NCI-H2196 treated with DMSO at 0.1 percent for 48 hours (cell line): ENCODE data around the gene CACNA2D1.
"Not testable (repeated sequence)": the region's sequence is repeated elsewhere in the genome, so short reads cannot be mapped to it uniquely, and the experiment has no call there.

Source experiments
- DNase-seq: peaks from one replicate; lab custom pipeline; 2025; ENCODE audit not compliant: unreplicated experiment; lab: John Stamatoyannopoulos, UW

Gene CACNA2D1

GRCh38 chr7:82434275-82435022 lies 9.1 kb downstream of the CACNA2D1 start:
- no peak for DNase-seq

DNA sequence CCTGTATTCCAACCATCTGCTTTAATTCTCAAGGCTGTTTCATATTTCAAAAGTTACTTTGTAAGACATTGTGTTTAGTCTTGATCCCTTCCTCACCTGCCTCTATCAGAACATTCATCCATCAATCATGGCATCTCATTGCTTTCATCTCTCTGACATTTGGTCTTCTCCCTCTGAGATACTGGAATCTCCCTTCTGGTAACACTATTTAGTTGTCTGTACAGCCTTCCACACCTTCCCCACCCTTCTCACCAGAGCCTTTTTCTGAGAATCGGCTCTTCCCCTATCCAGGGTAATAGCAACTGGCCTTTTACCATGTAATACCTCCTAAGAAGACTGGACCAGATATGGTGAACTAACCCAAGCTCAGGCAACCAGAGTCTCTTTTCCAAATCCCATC lies 10.1 kb downstream of the CACNA2D1 start:
- no peak for DNase-seq

- not testable (repeated sequence) for DNase-seq
These were observed 10.8 kb downstream of the CACNA2D1 start for GRCh38 chr7:82432743-82433142.

- no peak for DNase-seq
These were observed 12.8 kb downstream of the CACNA2D1 start for GRCh38 chr7:82430500-82431465.

- no peak for DNase-seq
These were observed 14.2 kb downstream of the CACNA2D1 start for GRCh38 chr7:82429408-82429807.

GRCh38 chr7:82428186-82428961 lies 15.2 kb downstream of the CACNA2D1 start:
- no peak for DNase-seq

GRCh38 chr7:82423446-82423845 lies 20.1 kb downstream of the CACNA2D1 start:
- DNase-seq: no peak

DNA sequence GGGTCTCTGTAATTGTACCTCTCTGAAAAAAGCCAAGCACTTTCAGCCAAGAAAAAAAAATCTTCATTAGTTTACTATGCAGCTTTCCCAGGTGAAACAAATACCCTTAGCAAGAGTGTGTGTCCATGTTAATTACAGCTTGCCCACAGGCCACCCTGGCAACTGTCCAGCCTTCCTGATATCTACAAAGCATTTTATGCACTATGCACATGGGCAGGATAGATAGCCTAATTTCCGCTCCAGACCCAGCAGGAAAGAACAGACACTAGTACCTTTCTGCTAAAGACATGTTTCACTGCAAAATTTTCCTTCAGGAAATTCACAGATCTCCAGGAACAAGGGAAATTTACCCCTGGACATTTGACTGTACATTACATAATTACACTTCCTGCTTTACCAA lies 24.4 kb downstream of the CACNA2D1 start:
- DNase-seq: no peak

- DNase-seq: no peak
These were observed 25.7 kb downstream of the CACNA2D1 start for GRCh38 chr7:82417898-82418297.

DNA sequence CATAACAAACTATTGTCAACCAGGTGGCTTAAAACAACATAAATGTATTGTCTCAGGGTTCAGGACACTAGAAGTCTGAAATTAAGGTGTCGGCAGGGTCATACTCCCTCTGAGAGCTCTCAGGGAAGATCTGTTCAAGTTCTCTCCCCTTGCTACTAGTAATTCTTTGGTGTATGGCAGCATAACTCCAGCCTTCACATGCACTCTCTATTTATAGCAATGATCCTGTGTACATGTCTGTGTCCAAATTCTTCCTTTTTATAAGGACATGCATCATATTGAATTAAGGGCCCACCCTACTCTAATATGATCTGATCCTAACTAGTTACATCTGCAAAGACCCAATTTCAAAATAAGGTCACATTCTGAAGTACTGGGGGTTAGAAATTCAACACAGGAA lies 27.2 kb downstream of the CACNA2D1 start:
- no peak for DNase-seq

GRCh38 chr7:82414389-82414788 lies 29.2 kb downstream of the CACNA2D1 start:
- DNase-seq: no peak

GRCh38 chr7:82413237-82413636 lies 30.3 kb downstream of the CACNA2D1 start:
- DNase-seq: no peak

- DNase-seq: no peak
These were observed 31.8 kb downstream of the CACNA2D1 start for GRCh38 chr7:82411732-82412131.

DNA sequence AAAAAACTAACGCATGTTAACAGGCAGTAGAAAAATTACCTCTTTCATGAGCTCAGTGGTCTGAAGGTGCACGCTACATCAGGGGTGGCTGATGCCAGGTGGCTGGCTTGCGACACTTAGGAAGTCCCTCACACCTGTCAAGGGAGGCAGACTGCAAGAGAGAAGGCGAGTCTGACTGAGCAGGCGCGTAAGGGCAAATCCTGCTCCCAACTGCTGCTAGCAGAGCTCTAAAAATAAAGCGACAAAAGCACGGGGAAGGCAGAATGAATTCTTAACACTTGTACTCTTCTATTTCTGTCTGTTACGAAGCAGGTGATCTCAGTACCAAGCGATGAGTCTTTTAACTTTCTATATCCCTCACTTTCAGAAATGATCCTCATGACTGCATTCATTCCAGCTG lies 33.1 kb downstream of the CACNA2D1 start:
- no peak for DNase-seq

- no peak for DNase-seq
These were observed 36.6 kb downstream of the CACNA2D1 start for GRCh38 chr7:82406937-82407336.

- DNase-seq: no peak
These were observed 38.3 kb downstream of the CACNA2D1 start for GRCh38 chr7:82405301-82405700.

DNA sequence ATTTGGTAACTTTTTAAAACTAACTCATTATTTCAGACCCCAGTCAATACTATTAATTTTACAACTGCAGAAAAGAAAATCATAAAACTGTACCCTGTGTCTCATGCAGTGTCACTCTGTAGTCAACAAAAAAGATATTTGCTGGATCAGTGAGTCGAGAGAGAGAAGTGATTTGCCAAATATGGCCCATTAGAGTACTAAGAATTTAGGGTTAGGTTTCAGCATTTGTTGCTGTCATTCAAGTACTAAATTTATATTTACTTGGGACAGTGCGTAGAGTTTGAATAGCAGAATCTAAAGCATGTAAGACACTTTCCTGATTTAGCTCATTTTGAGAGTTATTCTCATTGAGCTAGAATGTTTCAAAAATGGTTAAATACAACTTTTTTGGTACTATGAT lies 38.9 kb downstream of the CACNA2D1 start:
- DNase-seq: no peak

DNA sequence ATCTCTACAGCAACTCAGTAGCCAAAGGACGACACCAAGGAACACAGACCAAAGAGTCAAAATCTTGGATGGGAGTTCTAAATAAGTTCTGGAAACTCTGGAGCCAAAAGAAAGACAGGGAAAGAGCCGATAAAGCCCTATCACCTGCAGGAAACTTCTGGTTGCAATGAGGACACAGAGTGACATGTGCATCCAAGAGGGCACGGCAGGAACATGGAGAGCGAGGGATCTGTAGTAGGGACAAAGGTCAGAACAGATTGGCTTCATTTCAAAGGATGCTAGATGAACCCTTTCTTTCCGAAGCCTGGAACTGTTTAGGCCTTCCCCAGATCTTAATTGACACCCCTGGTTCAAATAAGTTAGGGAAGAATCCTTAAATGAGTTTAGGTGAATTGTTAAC lies 39.5 kb downstream of the CACNA2D1 start:
- DNase-seq: no peak

DNA sequence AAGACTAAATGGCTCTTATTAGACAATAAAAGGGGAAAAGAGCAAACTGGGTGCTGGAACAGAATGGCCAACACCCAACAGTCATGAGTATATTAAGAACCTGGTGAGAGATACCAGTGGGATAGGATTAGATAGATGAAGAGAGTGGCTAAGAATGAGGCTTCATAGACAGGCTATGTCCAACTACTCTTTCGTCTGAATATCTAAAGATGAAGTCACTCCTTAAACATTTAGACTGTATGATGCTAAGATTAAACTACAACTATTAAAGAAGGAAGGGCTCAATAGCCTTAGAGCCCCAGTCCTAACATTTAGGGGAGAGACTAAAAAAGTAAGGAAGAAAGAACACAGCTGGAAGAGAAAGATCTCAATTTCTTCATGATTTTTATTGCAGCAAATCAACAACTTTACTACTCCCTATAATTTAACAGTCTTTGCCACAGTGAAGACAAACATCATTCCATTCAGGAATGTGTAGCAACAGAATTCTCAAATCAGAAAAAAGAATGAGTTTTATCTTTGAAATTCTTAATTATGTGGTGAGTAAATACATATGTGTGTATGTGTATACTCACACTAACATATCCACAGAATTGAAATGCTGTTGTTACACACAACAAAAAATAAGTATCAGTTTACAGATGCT lies 45.6 kb downstream of the CACNA2D1 start:
- no peak for DNase-seq

DNA sequence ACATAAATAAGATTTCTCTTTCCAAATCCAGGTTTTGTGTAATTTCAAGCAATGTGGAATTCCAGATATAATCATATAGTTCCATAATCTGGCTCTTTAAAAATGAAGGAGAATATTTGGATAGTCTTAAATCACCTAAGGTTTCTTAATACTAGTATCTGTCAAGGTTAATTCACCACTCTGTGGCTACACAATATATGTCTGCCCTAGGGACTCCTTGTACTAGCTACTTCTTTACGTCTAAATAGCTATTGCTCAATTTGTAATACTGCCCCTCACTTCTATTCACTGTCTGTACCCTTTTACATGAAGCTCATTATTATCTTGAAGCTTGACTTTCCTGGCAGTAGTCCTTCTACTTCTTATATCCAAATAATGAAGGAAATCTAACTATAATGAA lies 47.2 kb downstream of the CACNA2D1 start:
- no peak for DNase-seq

GRCh38 chr7:82395147-82395546 lies 48.4 kb downstream of the CACNA2D1 start:
- DNase-seq: no peak
